Psoas muscle (tissue), 8 donors: ENCODE data around the gene HOXA5. TPM values are rescaled to one million over a fixed set of nuclear protein-coding genes. Genes with fewer than 3 reads are reported as not detected.

Source experiments
- ATAC-seq, 4 donors: fragments of 200-7000 bp; cut with Tn5 transposase; one replicate each; pipeline ENCODE4 v1.9.1; 2020; ENCODE audit warnings: moderate library complexity in 3 of 4, mild to moderate bottlenecking in 2 of 4
- DNase-seq, 2 donors: peaks; one replicate each; pipeline ENCODE4 v3.0.0-alpha.2; 2020
- H3K27ac ChIP-seq: fragments of 200-600 bp; one replicate; pipeline ENCODE4 v1.8.0; 2022
- H3K27me3 ChIP-seq, 3 donors: fragments of 200-600 bp in 1 of 3; one replicate each; pipeline versions ENCODE4 v1.6.1 to v1.8.0; 2013 to 2022; ENCODE audit warnings: low read length in 2 of 3, mild to moderate bottlenecking in 2 of 3, moderate library complexity in 1 of 3; ENCODE audit not compliant: insufficient read depth in 3 of 3
- H3K36me3 ChIP-seq, 2 donors: fragments of 200-600 bp in 1 of 2; one replicate each; pipeline versions ENCODE4 v1.6.1 to v1.8.0; 2013 to 2022; ENCODE audit warnings: low read depth in 1 of 2, mild to moderate bottlenecking in 1 of 2, moderate library complexity in 1 of 2; ENCODE audit not compliant: insufficient read depth in 1 of 2
- H3K4me1 ChIP-seq: fragments of 200-600 bp; one replicate; pipeline ENCODE4 v1.8.0; 2022
- H3K4me3 ChIP-seq: fragments of 200-600 bp; one replicate; pipeline ENCODE4 v1.8.0; 2022; ENCODE audit warnings: mild to moderate bottlenecking
- H3K9me3 ChIP-seq: fragments of 200-600 bp; one replicate; pipeline ENCODE4 v1.8.0; 2022
- WGBS, 3 donors: extraction: QIAGEN DNeasy Blood & Tissue Kit; methylation state at CpG; one replicate each; pipeline versions ENCODE4 v1.1.6 to v1.1.7; 2013; 5-methylcytosine and 5-hydroxymethylcytosine counted together
- intact Hi-C, 2 donors: fragments of 100-400 bp; cut with DNase I; formaldehyde crosslinking; loops; one replicate each; pipeline versions ENCODE4 v1.11.0 to v1.14.2; 2022
- polyA plus RNA-seq, 3 donors: library from polyadenylated mRNA; stranded (reverse); fragments of 200-250 nt; gene quantifications; one replicate each; pipeline ENCODE4 v1.2.3, GENCODE V29; 2013
- total RNA-seq, 4 donors: library from RNA; stranded (reverse); fragmentation: NEBNext Ultra II Directional in 2 of 4; extraction: Animal tissue kit (Norgen Biotek cat#: 25700) in 2 of 4; gene quantifications; one replicate each; pipeline versions ENCODE4 v1.2.1 to v1.2.4, GENCODE V29; 2021 to 2023
- TF ChIP-seq, protein P1 (sequence below): fragments of 200-600 bp; IDR thresholded peaks from one replicate; pipeline ENCODE4 v1.8.0; 2022; ENCODE audit warnings: antibody characterized with exemption
- donor health status: healthy with polysubstance abuse.
- donor health status: DM: no; HTN: no; CAD: no; lungs with moderate emphysema.
- donor health status: Bipolar disorder and iron deficiency.
- donor health status: healthy.
- donor health status: DM: yes; HTN: yes; CAD: no.
- donor health status: DM: no; HTN: no; CAD: no.
- donor health status: DM: no; HTN: no; CAD: no.
- donor health status: DM: yes; HTN: yes; CAD: no.

The HOXA5 gene
- total and polyA plus RNA-seq, 7 donors = 2.6 to 18.8 (median 6.6) TPM

- H3K36me3 ChIP-seq = no peaks in the 10 kb centered on the region
- no peak for ATAC-seq
- H3K27ac ChIP-seq = peak overlapping the region; percentile 70
- WGBS, 3 donors = 22 to 37% (median 27%) methylated on average over 14 of the region's 14 CpGs
- no peak for DNase-seq
- no peaks in the 10 kb centered on the region for H3K27me3 ChIP-seq
- TF ChIP-seq, protein P1, sequence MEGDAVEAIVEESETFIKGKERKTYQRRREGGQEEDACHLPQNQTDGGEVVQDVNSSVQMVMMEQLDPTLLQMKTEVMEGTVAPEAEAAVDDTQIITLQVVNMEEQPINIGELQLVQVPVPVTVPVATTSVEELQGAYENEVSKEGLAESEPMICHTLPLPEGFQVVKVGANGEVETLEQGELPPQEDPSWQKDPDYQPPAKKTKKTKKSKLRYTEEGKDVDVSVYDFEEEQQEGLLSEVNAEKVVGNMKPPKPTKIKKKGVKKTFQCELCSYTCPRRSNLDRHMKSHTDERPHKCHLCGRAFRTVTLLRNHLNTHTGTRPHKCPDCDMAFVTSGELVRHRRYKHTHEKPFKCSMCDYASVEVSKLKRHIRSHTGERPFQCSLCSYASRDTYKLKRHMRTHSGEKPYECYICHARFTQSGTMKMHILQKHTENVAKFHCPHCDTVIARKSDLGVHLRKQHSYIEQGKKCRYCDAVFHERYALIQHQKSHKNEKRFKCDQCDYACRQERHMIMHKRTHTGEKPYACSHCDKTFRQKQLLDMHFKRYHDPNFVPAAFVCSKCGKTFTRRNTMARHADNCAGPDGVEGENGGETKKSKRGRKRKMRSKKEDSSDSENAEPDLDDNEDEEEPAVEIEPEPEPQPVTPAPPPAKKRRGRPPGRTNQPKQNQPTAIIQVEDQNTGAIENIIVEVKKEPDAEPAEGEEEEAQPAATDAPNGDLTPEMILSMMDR = no peak
- H3K4me1 ChIP-seq = peaks cover 34% of the 10 kb centered on the region
- intact Hi-C loops = no loop called here
- peak overlapping the region; percentile 70 for H3K4me3 ChIP-seq
- H3K9me3 ChIP-seq = no peaks in the 10 kb centered on the region
Observed at GRCh38 chr7:27106901-27107240, 36.6 kb downstream of the HOXA5 start.

DNA sequence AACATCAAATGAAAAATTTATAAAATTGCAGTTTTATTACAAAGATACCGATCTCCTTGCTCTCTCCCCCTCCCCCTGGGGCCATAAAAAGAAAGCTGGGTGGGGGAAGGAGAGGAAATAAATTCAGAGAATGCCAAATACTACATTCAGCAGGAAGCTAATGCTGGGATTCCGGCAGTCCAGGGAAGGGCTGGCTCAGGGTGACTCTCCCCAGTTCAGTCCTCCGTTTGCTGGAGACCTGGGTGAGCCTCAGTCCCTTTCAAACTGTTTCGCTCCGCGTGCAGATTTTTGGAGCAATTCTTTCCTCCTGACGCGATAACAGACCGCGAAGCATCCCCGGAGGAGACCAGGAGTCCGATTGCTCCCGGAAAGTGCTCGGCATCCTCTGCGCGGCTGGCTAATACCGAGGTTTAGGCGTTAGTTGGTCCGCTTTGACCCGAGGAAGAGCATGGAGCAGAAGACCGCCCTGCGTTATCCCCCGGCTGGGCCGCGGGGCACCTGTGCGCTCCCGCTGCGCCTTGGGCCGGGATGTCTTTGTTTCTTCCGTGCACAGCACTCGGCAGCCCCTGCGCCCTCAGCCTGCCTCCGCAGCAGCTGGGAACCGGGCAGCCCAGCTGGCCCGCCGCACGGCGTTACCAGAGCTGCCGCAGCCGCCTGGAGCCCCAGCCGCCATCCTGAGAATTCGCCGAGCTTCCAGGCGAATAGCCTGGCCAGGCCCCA is 37.1 kb downstream of the HOXA5 start:
- TF ChIP-seq, protein P1 = no peak
- Histone ChIP-seq H3K27me3 (no peaks in the 10 kb centered on the region), H3K4me3 (peak overlapping the region; percentile 70), H3K36me3 (no peaks in the 10 kb centered on the region), H3K9me3 (no peaks in the 10 kb centered on the region), H3K27ac (peak overlapping the region; percentile 70), H3K4me1 (peaks cover 29% of the 10 kb centered on the region)
- peak in 1 of 2 donors; percentile 67 for DNase-seq
- ATAC-seq = peak in 3 of 4 donors; percentile 70 to 77 (median 73)
- 7 to 12% (median 10%) methylated on average over 42 to 44 of the region's 44 CpGs for WGBS, 3 donors
- intact Hi-C loops = no loop called here

DNA sequence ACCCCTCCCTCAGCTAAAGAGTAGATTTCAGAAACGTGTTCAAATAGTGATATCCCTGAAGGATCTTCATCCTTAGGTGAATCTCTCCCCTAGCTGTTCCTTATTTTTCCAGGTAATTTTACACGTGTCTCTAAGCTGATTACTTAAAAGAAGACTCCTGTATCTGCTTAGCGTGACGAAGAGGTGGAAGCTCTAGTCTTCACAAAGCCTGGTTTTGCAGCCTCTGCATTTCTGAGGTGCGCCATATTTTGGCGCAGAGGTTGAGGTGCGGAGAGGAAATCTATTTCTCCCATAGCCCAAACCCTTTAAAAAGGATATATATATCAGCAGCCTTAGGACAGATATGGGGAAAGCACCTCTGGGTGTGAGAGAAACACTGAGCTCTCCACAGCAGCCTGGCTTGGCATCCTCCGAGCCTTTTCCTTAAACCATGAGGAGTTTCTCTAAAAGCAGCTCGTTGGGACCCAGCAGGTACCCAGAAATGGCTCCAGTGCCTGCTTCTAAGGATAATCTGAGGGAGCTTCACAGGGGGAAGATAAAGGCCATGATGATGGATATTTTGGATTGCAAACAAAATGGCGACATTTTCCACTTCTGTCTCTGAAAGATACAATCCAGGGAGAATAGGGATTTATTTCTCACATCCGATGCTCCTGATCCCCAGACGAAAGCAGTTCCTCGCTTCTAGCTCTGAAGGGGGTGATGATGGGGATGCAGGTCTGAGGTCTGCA is 38.0 kb downstream of the HOXA5 start:
- H3K4me1 ChIP-seq = peaks cover 24% of the 10 kb centered on the region
- DNase-seq (no peak), ATAC-seq (no peak)
- peaks cover 0 to 4% of the 10 kb centered on the region in 2 donors for H3K36me3 ChIP-seq
- no peaks in the 10 kb centered on the region for H3K27me3 ChIP-seq
- H3K27ac ChIP-seq = peak overlapping the region; percentile 70
- H3K4me3 ChIP-seq = peak overlapping the region; percentile 70
- no peaks in the 10 kb centered on the region for H3K9me3 ChIP-seq
- intact Hi-C loops = no loop called here
- WGBS, 3 donors = 86 to 90% (median 88%) methylated on average over 13 of the region's 13 CpGs
- TF ChIP-seq, protein P1 = no peak

- ATAC-seq (no peak), DNase-seq (no peak)
- intact Hi-C loops = no loop called here
- no peaks in the 10 kb centered on the region for H3K9me3 ChIP-seq
- no peaks in the 10 kb centered on the region for H3K27me3 ChIP-seq
- WGBS, 3 donors = 66 to 79% (median 78%) methylated on average over 13 of the region's 13 CpGs
- H3K27ac ChIP-seq = peak overlapping the region; percentile 23
- H3K4me1 ChIP-seq = peaks cover 21% of the 10 kb centered on the region
- TF ChIP-seq, protein P1 = no peak
- peak overlapping the region; percentile 53 for H3K4me3 ChIP-seq
- H3K36me3 ChIP-seq = peaks cover 0 to 14% of the 10 kb centered on the region in 2 donors
Observed at GRCh38 chr7:27104341-27105058, 39.0 kb downstream of the HOXA5 start.
